NCI-H1092 (cell line): ENCODE results near the gene PRKCSH.
"Not testable (repeated sequence)": the region's sequence is repeated elsewhere in the genome, so short reads cannot be mapped to it uniquely, and the experiment has no call there.

Source experiments
- DNase-seq: peaks from one replicate; lab custom pipeline; 2025; lab: John Stamatoyannopoulos, UW

Gene PRKCSH, protein sequence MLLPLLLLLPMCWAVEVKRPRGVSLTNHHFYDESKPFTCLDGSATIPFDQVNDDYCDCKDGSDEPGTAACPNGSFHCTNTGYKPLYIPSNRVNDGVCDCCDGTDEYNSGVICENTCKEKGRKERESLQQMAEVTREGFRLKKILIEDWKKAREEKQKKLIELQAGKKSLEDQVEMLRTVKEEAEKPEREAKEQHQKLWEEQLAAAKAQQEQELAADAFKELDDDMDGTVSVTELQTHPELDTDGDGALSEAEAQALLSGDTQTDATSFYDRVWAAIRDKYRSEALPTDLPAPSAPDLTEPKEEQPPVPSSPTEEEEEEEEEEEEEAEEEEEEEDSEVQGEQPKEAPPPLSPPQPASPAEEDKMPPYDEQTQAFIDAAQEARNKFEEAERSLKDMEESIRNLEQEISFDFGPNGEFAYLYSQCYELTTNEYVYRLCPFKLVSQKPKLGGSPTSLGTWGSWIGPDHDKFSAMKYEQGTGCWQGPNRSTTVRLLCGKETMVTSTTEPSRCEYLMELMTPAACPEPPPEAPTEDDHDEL

DNA sequence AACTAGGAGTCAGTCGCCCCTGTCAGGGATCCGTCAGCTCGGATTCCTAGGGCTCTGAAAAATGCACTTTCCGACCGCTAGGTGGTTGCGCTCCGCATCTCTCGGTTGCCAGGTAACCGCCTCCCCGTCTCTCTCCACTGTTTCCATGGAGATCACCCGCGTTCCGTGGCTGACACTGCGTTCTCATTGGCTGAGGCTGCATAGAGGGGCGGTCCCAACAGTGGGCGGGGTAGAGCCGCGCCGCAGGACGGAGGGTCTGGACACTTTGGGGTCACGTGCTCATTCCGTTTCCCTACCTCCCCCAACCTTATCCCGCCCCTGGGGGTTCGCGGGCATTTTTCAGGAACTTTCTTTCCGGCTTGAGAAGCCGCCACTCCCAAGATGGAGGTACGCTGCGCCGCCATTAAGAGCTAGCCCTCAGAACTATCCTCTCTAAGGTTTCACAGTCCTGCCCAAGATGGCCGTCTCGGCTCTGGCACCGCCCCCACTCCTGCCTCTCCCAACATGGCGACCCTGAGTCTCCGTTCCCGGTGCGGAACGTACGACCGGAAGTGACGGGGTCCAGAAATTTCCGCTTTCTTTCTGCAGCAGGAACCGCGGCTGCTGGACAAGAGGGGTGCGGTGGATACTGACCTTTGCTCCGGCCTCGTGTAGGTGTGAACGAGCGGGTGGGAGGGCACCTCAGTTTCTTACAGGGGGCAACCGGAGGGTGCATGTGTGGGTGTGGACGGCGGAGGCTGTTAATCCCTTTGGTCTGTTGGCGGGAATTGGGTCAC lies at the start of gene PRKCSH, which contains the start of gene ODAD3:
Gene PRKCSH (plus strand): TSS at position 579 of the 776 bp plus-strand sequence. CDS start 483 bp downstream, outside the sequence.
Gene ODAD3 (minus strand): TSS at position 65 of the 776 bp plus-strand sequence. CDS start 105 bp downstream, outside the sequence.
- DNase-seq, result peak; percentile 100

- no peak for DNase-seq
Measured at GRCh38 chr19:11387162-11388034, 48.0 kb upstream of the PRKCSH start.

- no peak for DNase-seq
Measured at GRCh38 chr19:11390359-11390758, 45.1 kb upstream of the PRKCSH start.

- no peak for DNase-seq
Measured at GRCh38 chr19:11390933-11391680, 44.3 kb upstream of the PRKCSH start.

GRCh38 chr19:11397089-11397610 lies 38.3 kb upstream of the PRKCSH start:
- no peak for DNase-seq

GRCh38 chr19:11399667-11400066 lies 35.8 kb upstream of the PRKCSH start:
- DNase-seq, result no peak

DNA sequence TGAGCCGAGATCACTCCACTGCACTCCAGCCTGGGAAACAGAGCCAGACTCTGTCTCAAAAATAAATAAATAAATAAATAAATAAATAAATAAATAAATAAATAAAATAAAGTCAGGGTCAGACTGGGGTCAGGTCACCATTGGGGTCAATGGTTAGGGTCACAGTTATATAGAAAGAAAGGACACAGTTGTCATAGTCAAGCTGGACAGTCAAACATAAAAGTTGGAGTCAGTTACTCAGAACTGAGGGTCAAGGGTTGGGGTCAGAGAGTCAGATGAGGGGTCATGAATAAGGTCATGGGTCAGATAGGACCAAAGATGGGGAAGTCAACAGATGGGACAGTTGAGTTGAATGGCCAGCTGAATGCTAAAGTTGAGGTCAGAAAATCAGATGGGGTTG lies 34.6 kb upstream of the PRKCSH start:
- DNase-seq, result no peak

- DNase-seq, result no peak
Measured at GRCh38 chr19:11401808-11402543, 33.5 kb upstream of the PRKCSH start.

DNA sequence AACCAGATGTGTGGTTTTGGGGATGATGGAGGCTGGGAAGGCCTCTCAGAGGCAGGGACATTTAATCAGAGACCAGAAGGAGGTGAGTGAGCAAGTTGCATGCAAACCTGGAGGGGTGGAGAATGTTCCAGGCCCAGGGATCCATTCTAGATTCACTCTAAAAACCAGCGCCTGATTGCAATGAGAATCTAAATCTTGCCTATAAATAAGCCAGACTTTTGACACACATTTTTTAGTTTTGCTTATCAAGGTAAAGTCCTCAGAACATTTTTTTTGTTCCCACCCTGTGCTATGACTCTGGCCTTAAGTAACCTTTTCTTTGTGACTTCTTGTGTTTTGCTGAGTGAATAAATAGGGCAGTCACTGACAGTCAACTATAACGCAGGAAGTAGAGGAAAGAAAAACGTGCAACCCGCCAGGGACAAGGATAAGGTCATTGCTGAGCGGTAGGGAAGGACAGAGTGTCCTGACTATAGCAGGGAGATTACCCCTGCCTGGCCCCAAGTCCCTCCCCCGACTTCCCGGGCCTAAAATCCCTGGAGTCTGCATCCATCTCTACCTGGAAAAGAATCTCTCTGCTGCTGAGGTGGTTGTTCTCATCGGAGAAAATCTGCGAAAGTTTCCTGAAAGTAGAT lies 30.7 kb upstream of the PRKCSH start:
- DNase-seq, result no peak

- DNase-seq, result no peak
Measured at GRCh38 chr19:11405846-11406643, 29.4 kb upstream of the PRKCSH start.

DNA sequence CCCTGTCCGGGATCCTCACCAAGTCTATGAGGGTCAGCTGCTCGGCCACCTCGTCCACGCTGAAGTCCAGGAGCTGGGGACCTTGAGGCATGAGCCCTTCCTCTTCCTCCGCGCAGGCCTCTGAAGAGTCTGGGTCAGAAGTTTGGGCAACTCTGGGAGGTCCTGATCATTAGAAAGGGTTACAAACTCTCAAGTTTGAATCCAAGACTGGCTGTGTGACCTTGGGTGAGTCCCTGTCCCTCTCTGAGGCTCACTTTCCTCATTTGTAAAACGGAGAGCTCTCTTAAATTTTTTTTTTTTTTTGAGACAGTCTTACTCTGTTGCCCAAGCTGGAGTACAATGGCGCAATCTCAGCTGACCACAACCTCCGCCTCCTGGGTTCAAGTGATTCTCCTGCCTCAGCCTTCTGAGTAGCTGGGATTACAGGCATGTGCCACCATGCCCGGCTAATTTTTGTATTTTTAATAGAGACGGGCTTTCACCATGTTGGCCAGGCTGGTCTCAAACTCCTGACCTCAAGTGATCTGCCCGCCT lies 28.7 kb upstream of the PRKCSH start:
- not testable (repeated sequence) for DNase-seq

GRCh38 chr19:11408591-11408990 lies 26.8 kb upstream of the PRKCSH start:
- DNase-seq, result no peak

DNA sequence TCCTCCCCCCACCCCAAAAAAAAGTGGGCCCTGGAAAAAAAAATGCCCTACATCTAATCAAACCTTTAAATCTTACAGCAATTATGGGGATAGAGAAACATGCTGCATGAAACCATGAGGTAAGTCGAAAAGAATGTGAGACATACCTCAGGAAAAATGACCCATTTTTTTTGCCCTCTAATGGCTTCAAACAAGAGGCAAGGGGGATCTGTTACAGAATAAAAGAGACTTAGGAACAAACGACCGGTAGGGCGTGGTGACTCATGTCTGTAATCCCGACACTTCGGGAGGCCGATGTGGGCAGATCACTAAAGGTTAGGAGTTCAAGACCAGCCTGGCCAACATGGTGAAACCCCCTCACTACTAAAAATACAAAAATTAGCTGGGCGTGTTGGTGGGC lies 24.8 kb upstream of the PRKCSH start:
- no peak for DNase-seq

GRCh38 chr19:11414544-11414943 lies 20.9 kb upstream of the PRKCSH start:
- no peak for DNase-seq

GRCh38 chr19:11416346-11417052 lies 18.9 kb upstream of the PRKCSH start:
- no peak for DNase-seq

DNA sequence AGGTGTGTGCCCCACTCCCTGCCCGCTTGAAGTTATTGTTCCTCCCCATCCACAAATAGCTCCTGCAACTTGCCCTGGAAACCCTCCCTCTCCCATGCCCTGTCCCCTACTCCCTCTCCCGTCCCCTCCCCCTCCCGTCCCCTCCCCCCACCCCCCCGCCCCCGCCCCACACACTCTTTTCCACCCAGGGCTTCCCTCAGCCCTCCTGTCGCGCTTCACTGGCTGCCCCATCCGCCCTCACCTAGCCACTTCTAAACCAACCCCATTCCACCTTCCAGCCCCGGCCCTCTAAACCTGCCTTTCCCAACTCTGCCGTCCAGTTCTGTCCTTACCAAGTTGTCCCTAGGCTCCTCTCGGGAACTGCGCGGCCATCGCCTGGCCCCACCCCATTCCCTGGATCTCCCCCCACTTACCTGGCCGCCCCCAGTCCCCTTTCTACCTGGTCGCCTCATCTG lies 17.3 kb upstream of the PRKCSH start:
- DNase-seq, result no peak
